KG1 (cell line): ENCODE measurements around the gene ASB7.

ENCODE experiments used
- DNase-seq: peaks from one replicate; lab custom pipeline; 2025; lab: John Stamatoyannopoulos, UW

The ASB7 gene

DNA sequence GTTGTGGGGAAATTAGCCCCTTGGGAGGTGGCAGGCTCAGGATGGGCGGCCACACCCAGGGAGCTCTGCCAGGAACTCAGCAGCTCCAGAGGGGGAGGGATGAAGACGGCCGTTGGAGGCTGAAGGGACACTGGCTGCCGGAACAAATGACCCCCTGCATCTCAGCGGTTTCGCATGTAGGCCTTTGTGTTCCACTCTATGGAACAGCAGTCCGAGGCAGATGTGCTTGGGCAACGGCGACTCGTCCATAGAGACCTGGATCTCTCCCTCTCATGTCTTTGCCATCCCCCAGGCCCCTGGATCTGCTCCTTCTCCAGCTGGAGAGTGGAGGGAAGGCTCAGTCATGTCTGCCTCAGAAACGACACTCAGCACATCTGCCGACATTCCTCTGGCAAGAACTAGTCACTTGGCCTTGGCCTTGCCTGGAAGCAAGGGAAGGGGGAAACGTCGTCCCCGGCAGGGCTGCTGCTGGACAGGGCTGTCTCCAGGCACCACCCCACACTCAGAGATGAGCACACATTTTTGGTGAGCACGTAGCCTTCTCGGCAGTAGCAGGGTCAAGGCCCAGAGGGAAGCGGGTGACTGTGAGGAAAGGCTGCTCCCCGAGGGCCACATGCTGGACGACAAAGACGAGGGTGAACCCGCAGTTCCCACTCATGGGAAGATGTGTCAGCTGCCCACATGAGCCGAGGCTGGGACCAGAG is 83.8 kb downstream of the ASB7 start:
- DNase-seq: no peak

DNA sequence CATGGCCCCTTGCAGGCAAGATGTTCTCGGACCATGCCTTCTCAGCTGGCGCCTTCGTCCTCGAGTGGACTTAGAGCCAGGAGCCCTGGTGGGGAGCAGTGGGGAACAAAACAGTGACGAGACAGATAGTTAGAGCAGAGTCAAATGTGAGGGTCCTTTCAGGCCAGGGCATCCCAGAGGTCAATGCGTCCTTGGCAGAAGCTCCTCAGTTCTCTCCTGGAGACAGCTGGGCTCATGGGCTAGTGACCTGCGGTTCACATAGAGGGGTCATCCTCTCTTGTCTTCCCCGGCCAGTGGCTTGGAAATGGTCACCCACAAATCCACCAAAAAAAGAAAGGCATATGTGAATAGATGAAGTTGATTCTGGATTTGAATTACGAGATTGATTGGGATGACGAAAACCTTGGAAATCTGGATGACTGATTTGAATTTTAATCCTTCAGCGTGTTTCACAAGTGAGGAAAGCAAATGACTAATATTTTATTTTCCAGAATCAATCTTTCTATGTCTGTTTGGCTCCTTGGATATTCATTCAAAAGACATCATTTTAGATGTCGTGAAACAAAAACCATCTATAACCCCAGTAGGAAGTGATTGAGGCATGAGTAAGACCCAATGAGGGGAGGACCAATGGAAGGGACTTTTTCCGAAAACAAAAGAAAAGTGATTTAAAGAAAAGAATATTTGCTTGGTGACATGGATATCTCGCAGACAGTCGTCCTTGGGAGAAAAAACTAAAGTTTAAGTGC is 84.5 kb downstream of the ASB7 start:
- no peak for DNase-seq

DNA sequence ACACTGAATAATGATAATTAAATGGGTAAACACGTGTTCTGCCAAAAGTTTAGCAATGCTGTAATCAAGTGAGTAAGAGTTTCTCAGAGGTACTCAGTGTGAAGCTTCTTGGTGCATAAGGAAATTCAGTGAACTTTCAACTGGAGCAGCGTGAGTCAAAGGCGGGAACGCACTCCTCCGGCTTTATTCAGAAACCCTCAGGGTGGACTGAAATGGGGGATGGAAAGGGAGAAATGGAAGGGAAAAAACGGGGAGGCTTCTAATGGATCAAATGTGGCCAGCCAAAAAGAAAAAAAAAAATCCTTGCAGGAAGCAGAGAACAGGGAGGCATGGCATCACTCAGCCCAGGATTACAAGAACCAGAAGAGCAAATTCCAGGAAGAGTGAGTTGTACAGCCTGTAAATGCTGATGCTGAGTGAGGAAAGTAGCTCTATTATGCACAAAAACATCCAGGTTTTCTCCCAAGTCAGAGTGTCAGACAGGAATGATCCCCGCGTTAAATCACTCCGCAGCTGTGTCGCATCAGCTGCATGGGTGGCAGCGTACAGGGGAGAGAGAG is 85.3 kb downstream of the ASB7 start:
- DNase-seq: no peak

DNA sequence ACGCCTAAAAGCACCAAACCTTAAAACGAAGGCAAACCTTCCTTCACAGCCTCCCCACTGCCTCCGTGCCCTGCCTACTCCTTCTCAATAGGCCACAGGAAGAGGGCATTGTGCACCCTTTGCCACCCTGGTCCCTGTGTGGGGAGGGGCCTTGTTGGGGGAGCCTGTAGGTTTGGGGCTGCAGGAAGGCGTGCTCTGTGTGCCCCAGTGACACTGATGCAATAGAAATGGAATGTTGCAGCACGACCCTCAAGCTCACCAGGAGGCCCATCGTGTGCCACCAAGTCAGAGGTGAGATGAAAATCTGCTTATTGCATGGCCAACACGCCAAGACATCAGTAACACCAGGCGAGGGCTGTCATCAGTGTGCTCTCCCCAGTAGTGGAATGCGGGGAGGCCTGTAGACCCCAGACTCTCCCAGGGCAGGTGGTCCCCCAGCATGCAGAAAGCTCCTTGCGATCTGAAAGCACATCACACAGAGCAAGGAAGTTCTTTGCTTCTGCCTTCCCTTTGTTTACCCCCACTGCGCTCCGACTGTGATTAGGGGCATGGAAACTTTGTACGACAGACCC is 86.2 kb downstream of the ASB7 start:
- no peak for DNase-seq

DNA sequence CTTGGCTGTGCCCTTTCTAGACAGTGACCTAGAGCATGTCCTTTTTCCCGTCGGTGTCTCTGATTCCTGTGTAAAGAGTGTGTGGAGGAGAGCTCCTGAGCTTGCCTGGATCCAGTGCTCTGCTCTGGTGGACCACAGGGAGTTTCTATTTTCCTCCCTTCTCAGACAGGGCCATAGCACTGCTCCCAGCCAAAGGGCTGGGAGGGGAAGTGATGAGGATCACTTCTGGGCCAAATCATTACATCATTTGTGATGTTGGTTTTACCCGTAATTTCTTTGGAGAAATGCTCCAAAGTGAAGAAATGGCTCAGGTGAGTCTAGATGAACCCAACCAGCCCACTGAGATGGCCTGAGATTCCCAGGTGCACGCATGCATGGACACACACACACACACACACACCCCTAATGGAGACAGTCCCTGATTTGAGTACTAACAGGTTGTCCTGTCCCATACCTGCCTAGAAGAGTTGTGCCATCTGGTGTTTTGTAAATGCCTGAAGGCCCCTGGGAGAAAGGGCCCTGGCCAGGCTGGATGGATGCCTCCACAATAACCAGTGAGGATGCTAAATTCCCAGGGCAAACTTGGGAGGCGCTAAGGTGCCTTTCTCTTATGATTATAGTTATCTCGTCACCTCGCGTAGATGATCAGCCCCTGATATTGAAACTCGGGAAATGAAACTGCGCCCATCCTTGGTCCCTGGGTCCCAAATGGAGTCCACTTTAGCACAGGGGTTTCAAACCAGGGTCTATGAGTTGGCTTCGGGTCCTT is 86.9 kb downstream of the ASB7 start:
- DNase-seq: no peak

DNA sequence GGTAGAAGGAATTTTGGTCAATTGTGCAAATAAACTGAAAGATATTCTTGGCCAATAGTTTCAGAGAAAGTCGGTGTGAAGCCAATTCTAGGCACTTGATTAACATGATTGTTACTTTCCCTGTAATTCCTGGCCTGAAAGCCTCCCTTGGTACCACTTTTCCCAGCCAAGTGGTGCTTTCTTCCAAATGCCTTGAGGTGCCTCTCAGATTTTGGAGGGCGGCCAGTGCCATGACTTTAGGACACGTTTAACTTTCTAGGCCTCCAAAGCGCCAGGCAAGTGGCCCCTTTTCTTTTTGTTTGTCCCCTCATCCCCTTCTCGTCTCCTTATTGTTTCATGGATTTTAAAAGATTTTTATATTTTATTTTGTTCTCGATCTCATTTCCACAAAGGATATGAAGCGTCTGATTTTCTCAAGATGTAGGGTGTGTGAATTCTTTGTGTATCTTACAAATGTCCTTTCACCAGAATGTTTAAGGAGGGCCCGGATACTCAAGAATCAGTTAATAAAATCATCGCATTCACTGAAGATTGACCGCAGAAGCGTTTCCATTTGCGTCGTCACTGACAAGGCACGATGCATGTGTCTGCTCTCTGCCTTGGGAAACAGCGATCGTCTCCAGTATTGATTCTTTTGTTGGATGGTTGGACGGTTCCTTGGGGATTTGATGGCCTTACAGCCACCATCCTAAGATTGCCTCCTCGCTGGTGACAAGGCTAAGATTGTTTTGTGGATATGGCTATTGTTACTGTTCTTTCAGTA is 87.8 kb downstream of the ASB7 start:
- DNase-seq: no peak

DNA sequence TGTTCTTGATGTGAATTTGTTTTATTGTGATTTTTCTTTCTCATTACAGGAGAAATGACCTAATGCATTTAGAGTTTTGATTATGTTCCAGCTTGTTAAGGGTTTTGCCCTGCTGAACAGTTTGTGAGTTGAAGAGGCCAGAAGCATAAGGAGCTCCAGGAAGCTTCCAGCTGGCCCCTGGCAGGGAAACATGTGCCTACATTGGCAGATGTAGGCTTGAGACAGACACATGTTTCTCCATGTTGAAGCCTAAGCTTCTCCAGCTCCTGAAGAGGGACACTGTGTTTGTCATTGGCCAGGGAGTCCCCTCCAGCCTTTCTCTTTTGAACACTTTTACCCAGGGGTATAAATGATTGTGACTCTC is 88.4 kb downstream of the ASB7 start:
- DNase-seq: no peak

DNA sequence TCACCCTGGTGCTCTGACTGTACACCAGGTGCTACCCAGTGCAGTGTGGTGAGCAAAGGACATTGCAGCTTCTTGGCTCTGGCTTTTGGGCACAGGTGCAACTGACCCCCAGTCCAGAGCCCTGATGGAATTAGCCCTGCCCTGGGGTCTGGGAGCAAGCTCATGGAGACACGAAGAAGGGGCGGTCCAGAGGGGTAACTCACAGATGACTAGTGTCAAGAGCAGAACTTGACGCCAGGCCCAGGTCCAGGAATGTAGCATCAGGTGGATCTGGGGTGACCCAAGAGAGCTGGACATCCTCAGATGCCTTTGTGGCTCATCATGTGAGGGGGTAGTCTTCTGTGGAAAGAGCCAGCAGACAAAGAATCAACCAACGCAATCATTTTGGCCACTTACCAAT is 88.9 kb downstream of the ASB7 start:
- DNase-seq: no peak

DNA sequence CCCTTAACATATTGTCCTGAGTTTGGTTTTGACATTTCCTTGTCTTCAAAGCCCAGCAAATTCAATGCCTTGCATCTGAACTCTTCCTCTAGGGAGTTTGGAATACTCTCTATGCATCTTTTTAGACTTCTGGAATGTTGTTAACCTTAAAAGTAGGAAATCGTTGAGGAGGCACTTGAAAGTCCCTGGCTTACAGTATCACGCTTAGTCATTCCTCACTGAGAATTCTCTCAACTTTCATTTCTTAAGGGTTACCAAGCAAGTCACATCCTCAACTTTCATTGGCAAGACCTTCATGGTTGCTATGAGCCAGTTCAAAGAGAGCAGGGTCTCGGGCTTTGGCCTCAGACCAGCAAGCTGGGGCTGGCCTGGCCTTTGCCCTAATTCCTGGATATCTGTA is 89.9 kb downstream of the ASB7 start:
- DNase-seq: no peak

DNA sequence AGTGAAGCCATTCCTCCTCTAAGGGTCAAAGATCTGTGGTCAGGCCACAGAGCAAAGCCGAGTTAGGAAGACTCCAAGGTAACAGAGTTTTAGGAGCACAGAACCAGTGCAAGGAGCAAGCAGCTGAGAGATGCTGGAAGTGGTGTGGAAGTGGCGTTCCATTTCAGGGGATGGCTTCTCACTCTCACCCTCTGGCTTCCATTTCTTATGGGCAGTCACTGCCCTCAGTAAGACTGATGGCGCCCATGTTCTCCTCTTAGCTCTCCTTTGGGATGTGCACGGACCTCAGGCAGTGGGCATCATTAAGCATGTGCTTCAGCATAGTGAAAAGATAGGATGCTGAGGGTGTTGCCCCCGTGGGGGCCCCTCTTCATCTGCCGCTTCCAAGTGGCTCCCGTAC is 90.3 kb downstream of the ASB7 start:
- DNase-seq: no peak

DNA sequence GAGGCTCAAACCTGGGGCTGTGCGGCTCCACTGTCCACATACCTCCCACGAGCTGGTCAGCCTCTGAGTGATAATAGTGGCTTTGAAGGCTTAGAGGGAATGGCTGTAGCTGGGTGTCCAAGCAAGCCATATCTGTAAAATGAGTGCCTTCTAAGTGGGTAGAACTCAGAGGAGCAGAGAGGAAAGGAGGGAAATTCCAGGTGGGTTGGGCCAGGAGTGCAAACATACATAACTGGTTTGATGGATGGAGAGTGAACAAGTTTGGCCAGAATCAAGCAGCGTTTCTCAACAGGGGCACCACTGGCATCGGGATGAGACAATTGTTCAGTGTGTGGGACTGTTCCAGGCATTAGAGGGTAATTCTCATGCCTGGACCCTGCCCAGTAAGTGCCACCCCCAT is 91.1 kb downstream of the ASB7 start:
- no peak for DNase-seq

DNA sequence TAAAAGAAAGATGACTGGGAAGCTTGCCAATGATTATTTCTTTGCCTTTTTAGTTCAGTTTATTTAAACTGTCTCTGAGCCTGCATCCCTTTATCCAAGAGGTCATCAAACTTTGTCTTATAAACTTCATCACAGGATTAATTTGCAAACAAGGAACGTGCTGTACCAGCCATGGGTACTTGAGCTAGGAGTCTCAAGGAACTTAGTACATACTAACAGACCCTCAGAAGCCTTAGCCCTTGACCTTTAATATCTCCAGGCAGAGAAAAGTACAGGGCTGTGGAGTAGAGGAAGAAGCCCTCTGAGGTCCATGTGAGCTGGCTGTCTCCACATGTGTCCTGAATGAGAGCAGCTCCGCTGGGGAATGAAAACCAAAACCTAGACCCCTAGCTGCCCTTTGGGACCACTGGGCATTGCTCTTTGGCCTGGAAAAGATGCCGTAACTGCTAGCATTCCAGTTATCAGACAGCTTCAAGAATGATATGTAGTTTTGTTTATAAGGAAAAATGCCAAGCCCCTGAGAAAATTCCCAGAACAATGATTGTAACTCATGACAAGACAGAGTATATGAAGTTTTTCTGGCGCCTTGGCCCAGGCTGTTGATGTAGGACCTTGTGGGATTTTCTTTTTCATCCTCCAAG is 92.1 kb downstream of the ASB7 start:
- DNase-seq: no peak

DNA sequence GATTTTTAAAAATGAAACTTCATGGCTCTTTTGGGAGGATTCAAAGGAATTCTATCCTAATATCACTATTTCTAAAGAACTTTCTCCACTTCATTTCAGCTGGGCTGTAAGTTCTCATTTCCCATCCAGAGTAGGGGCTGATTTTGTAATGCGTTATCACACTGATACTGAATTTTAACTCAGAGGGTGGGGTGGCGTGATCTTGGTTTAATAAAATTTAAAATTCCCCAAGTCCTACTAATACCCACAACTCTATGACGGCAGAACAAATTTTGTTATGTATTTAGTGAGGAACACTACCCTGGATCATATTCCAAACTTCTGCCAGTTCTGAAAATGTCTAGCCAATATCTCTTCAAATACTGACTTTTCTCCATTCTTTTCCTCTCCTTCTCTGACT is 92.7 kb downstream of the ASB7 start:
- no peak for DNase-seq

DNA sequence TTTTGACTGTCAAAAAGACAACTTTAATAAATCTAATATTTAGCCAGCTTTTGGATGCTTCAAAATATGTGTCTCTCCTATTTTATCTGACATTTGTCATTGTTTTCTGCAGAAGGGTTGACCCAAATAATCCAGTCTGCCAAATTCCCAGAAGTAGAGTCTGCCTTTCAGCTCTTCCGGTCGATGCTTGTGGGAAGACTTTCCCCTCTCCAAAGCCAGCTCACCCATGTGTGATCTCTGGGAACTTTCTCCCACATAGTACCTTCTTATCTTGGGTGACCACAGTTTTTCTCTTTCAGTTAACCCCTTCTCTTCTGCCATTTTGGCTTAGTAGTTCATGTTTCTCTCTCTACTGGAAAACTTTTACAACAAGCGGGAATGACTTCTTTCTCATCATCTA is 94.1 kb downstream of the ASB7 start:
- DNase-seq: no peak
